B cell (primary cell): ENCODE results near the gene WEE2. TPM values are rescaled to one million over a fixed set of nuclear protein-coding genes. Genes with fewer than 3 reads are reported as not detected.

Experiments used
- ATAC-seq: fragments of 200-7000 bp; cut with Tn5 transposase; one replicate; pipeline ENCODE4 v1.10.0; 2021; ENCODE audit warnings: low read depth, mild to moderate bottlenecking, moderate number of reproducible peaks, moderate library complexity
- CTCF ChIA-PET: fragments of 350-600 bp; sonication (Branson Sonifier 250); formaldehyde crosslinking; loops from one replicate; lab custom pipeline; 2021; ENCODE audit warnings: antibody characterized with exemption, inconsistent platforms; lab: Charles Lee
- POLR2A ChIA-PET: fragments of 350-600 bp; sonication (Branson Sonifier 250); formaldehyde crosslinking; loops from one replicate; lab custom pipeline; 2021; ENCODE audit warnings: antibody characterized with exemption; lab: Charles Lee
- DNase-seq: peaks from one replicate; pipeline ENCODE4 v3.0.0; 2013
- H2AFZ ChIP-seq: 2 replicates; pipeline ENCODE4 v1.6.1; 2012; ENCODE audit warnings: mild to moderate bottlenecking, low read depth, low read length; ENCODE audit not compliant: insufficient read depth, poor library complexity, severe bottlenecking
- H3K27ac ChIP-seq, 2 donors: 1 replicate in 1 of 2; 2 replicates in 1 of 2; pipeline ENCODE4 v1.5.1; 2012 to 2013; ENCODE audit warnings: low read length in 2 of 2, mild to moderate bottlenecking in 2 of 2, moderate library complexity in 1 of 2
- H3K27me3 ChIP-seq, 4 experiments: fragments of 200-600 bp in 1 of 4; sonication (generic) in 1 of 4; replicated peaks in 1 of 4; 1 replicate in 2 of 4; 2 replicates in 2 of 4; pipeline versions ENCODE4 v1.6.1 to v1.7.0; 2013 to 2016; ENCODE audit warnings: low read length in 3 of 4, mild to moderate bottlenecking in 2 of 4, mixed read lengths in 1 of 4, moderate library complexity in 1 of 4; ENCODE audit not compliant: insufficient read depth in 4 of 4, control insufficient read depth in 3 of 4; ENCODE audit errors: control extremely low read depth in 1 of 4
- H3K36me3 ChIP-seq, 2 experiments: replicated peaks in 1 of 2; 1 replicate in 1 of 2; 2 replicates in 1 of 2; pipeline versions ENCODE4 v1.6.1 to v1.7.1; 2013; ENCODE audit warnings: low read length in 1 of 2; ENCODE audit not compliant: insufficient read depth in 2 of 2, control insufficient read depth in 1 of 2; ENCODE audit errors: control extremely low read depth in 1 of 2, extremely low read depth in 1 of 2
- H3K4me1 ChIP-seq, 2 donors: fragments of 200-600 bp in 1 of 2; sonication (generic) in 1 of 2; 1 replicate in 1 of 2; 2 replicates in 1 of 2; pipeline versions ENCODE4 v1.5.1 to v1.6.1; 2013 to 2017; ENCODE audit warnings: low read length in 2 of 2; ENCODE audit not compliant: control insufficient read depth in 2 of 2, insufficient read depth in 2 of 2
- H3K4me2 ChIP-seq: replicated peaks from 2 replicates; pipeline ENCODE3; 2012; ENCODE audit warnings: mild to moderate bottlenecking, low read depth, low read length; ENCODE audit not compliant: poor library complexity, severe bottlenecking
- H3K4me3 ChIP-seq, 5 experiments: fragments of 200-600 bp in 1 of 5; sonication (generic) in 1 of 5; 1 replicate in 3 of 5; 2 replicates in 2 of 5; pipeline versions ENCODE4 v1.5.1 to v1.7.0; 2011 to 2016; ENCODE audit warnings: low read length in 4 of 5, mild to moderate bottlenecking in 4 of 5, low read depth in 2 of 5, control low read depth in 1 of 5, moderate library complexity in 1 of 5; ENCODE audit not compliant: insufficient read depth in 1 of 5; ENCODE audit errors: control extremely low read depth in 1 of 5, extremely low read depth in 1 of 5
- H3K79me2 ChIP-seq: fragments of 200-600 bp; sonication (generic); one replicate; pipeline ENCODE4 v1.6.0; 2016; ENCODE audit warnings: low read length; ENCODE audit not compliant: control insufficient read depth, insufficient read depth
- H3K9ac ChIP-seq: fragments of 200-600 bp; sonication (generic); 2 replicates; pipeline ENCODE4 v1.6.1; 2017; ENCODE audit warnings: mild to moderate bottlenecking, low read length, moderate library complexity
- H3K9me3 ChIP-seq, 3 donors: one replicate each; pipeline versions ENCODE4 v1.6.1 to v1.7.1; 2013; ENCODE audit warnings: low read length in 2 of 3; ENCODE audit not compliant: control insufficient read depth in 2 of 3, insufficient read depth in 1 of 3; ENCODE audit errors: control extremely low read depth in 1 of 3
- H4K20me1 ChIP-seq: 2 replicates; pipeline ENCODE4 v1.6.0; 2012; ENCODE audit warnings: mild to moderate bottlenecking, low read length; ENCODE audit not compliant: insufficient read depth, control insufficient read depth, poor library complexity, severe bottlenecking
- H3K27ac Mint-ChIP-seq: one replicate; pipeline ENCODE4 v1.8.0; 2021; ENCODE audit warnings: mixed read lengths
- H3K27me3 Mint-ChIP-seq: one replicate; pipeline ENCODE4 v1.8.0; 2021; ENCODE audit warnings: mixed read lengths
- H3K4me1 Mint-ChIP-seq: one replicate; pipeline ENCODE4 v1.8.0; 2021; ENCODE audit warnings: mixed read lengths
- H3K4me3 Mint-ChIP-seq: one replicate; pipeline ENCODE4 v1.8.0; 2021; ENCODE audit warnings: mixed read lengths
- H3K9me3 Mint-ChIP-seq: one replicate; pipeline ENCODE4 v1.8.0; 2022; ENCODE audit warnings: mixed read lengths; ENCODE audit not compliant: insufficient read depth
- CTCF ChIP-seq: fragments of 200-600 bp; IDR thresholded peaks from one replicate; pipeline ENCODE4 v1.8.0; 2022; ENCODE audit warnings: antibody characterized with exemption, mild to moderate bottlenecking
- EZH2 ChIP-seq: IDR thresholded peaks from 2 replicates; pipeline ENCODE4 v1.6.1; 2012; ENCODE audit warnings: borderline replicate concordance, low read depth, mild to moderate bottlenecking, moderate library complexity, low read length; ENCODE audit not compliant: insufficient read depth, poor library complexity, severe bottlenecking
- WGBS: methylation state at CpG from one replicate; pipeline ENCODE4 v1.1.5; 2013; ENCODE audit warnings: missing lambda C conversion rate; ENCODE audit not compliant: insufficient coverage; 5-methylcytosine and 5-hydroxymethylcytosine counted together
- intact Hi-C: fragments of 100-400 bp; cut with micrococcal nuclease; formaldehyde crosslinking; loops from one replicate; pipeline ENCODE4 v1.10.0; 2022
- polyA plus RNA-seq: library from polyadenylated mRNA; depleted of rRNA; stranded (reverse); fragments of >200 nt; gene quantifications from 2 replicates; pipeline ENCODE4 v1.2.3, GENCODE V29; 2012
- total RNA-seq, 2 donors: library from RNA; stranded (reverse); fragments of 120-200 nt in 1 of 2; gene quantifications; 1 replicate in 1 of 2; 2 replicates in 1 of 2; pipeline versions ENCODE4 v1.2.3 to v1.2.4, GENCODE V29; 2013 to 2022

WEE2 gene
- total and polyA plus RNA-seq, 2 donors (not counting 1 experiment from before 2014, with no cell fraction given) = not detected

GRCh38 chr7:141742229-141742628 lies 34.1 kb downstream of the WEE2 start:
- intact Hi-C loops = no loop called here
- TF ChIP-seq CTCF = no peak
- no peak for TF ChIP-seq EZH2
- H3K27ac Mint-ChIP-seq = no peak overlapping the region
- DNase-seq (no peak), ATAC-seq (no peak)
- Histone ChIP-seq H3K4me3 (no peak overlapping the region), H3K4me2 (no peak overlapping the region), H3K27me3 (no peaks in the 10 kb centered on the region), H3K79me2 (peaks cover 27% of the 10 kb centered on the region), H3K27ac (no peak overlapping the region), H2AFZ (no peak overlapping the region), H3K9ac (no peak overlapping the region), H3K9me3 (no peaks in the 10 kb centered on the region), H3K4me1 (peaks cover 16 to 18% of the 10 kb centered on the region in 2 donors), H3K36me3 (peaks cover 21 to 64% of the 10 kb centered on the region in 2 experiments), H4K20me1 (peaks cover 6% of the 10 kb centered on the region)
- peaks cover 35% of the 10 kb centered on the region for H3K4me1 Mint-ChIP-seq
- H3K27me3 Mint-ChIP-seq = no peaks in the 10 kb centered on the region
- ChIA-PET POLR2A (no interaction called here), CTCF (interaction anchor here (1.0 to 1.1 kb wide), 2 partner anchors 12 to 92 kb away, joined by 4 read pairs; no protein-coding TSS in a partner anchor)
- H3K9me3 Mint-ChIP-seq = no peaks in the 10 kb centered on the region
- no CpG with 5 or more reads among the region's 1 CpG for WGBS
- no peak overlapping the region for H3K4me3 Mint-ChIP-seq

GRCh38 chr7:141744131-141744530 lies 36.0 kb downstream of the WEE2 start:
- Histone ChIP-seq H3K4me2 (no peak overlapping the region), H3K79me2 (peaks cover 10% of the 10 kb centered on the region), H3K9me3 (no peaks in the 10 kb centered on the region), H3K4me1 (peaks cover 8 to 9% of the 10 kb centered on the region in 2 donors), H3K4me3 (no peak overlapping the region), H3K9ac (no peak overlapping the region), H4K20me1 (peaks cover 6% of the 10 kb centered on the region), H3K36me3 (peaks cover 27 to 78% of the 10 kb centered on the region in 2 experiments), H3K27ac (no peak overlapping the region), H2AFZ (no peak overlapping the region), H3K27me3 (no peaks in the 10 kb centered on the region)
- Mint-ChIP-seq H3K27ac (no peak overlapping the region), H3K4me1 (peaks cover 18% of the 10 kb centered on the region), H3K4me3 (no peak overlapping the region), H3K27me3 (no peaks in the 10 kb centered on the region), H3K9me3 (no peaks in the 10 kb centered on the region)
- no peak for ATAC-seq
- intact Hi-C loops = no loop called here
- 100% methylated on average over 1 of the region's 2 CpGs for WGBS
- CTCF ChIA-PET = no interaction called here
- POLR2A ChIA-PET = no interaction called here
- DNase-seq = no peak
- TF ChIP-seq CTCF (no peak), EZH2 (no peak)
